Measurements from ENCODE around the gene UTS2.

DNA sequence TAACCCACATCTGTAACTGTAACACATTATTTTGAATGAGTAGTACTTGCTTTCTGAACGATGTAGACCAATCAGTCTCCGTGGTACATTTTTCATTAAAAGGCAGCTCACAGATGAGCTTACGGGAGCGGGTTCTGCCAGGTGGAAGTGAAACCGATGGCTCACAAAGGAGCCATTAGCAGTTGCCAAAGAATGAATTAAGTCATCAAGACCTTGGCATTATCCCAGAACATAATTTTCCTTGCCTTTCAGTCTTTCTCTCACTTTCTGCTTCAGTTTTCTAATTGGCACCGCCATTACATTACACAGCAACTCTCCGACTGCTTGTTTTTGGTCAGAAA, 33.5 kb upstream of the UTS2 start:
- TF ChIP-seq CEBPB (tag; IDR thresholded peaks at IDR 0.05): no peak
- no peak for TF ChIP-seq HMGN3 (IDR thresholded peaks at IDR 0.05; ENCODE audit: borderline replicate concordance, extremely low read depth, insufficient read length, low read depth, low read length)
- no peak for TF ChIP-seq MTF1 (CRISPR knock-in tag; IDR thresholded peaks at IDR 0.05; ENCODE audit: borderline replicate concordance)
- TF ChIP-seq POLR2AphosphoS5 (IDR thresholded peaks at IDR 0.05; ENCODE audit: control insufficient read depth, insufficient read depth, low read depth, low read length): no peak
- TF ChIP-seq POLR2A (conservative IDR thresholded peaks at IDR 0.05): no peak

Data from K562 (cell line).